GM19467 (cell line): ENCODE results near the gene AS3MT.
"Not testable (repeated sequence)": the region's sequence is repeated elsewhere in the genome, so short reads cannot be mapped to it uniquely, and the experiment has no call there.

Source experiments
- ATAC-seq: cut with Tn5 transposase; IDR thresholded peaks from one replicate; pipeline ENCODE4 v1.9.1; 2021; ENCODE audit warnings: mild to moderate bottlenecking, moderate library complexity; ENCODE audit not compliant: unreplicated experiment

AS3MT gene

GRCh38 chr10:102855731-102856436 is 13.4 kb upstream of the AS3MT start:
- ATAC-seq = not testable (repeated sequence)

DNA sequence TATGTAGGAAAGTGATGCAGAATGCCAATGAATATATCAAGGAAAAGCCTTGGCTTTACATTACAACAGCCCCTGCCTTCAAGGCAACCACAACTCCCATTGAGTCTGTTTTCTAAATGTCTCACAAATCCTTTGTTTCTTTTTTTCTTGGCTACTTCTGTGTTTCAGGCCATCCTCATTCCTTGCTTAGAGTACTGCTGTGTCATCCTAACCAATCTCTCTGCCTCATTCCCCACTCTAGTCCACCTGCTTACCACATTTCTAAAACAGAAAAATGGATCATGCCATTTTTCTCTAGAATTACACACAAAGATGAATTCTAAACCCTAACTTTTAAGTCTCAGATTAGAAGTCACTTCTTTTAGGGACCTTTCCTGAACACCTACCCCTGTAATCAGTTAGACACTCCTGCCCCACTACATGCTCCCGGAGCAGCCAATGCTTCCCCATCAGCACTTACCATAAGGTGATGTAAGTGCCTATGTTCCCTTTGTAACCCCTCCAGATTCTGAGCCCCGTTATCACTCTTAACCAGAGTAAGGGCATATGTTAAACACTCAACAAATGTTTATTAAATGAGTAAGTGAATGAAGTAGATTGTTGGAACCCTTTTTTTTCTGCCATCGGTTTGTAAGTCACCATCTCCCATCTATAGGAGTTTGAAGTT is 12.4 kb upstream of the AS3MT start:
- no peak for ATAC-seq

DNA sequence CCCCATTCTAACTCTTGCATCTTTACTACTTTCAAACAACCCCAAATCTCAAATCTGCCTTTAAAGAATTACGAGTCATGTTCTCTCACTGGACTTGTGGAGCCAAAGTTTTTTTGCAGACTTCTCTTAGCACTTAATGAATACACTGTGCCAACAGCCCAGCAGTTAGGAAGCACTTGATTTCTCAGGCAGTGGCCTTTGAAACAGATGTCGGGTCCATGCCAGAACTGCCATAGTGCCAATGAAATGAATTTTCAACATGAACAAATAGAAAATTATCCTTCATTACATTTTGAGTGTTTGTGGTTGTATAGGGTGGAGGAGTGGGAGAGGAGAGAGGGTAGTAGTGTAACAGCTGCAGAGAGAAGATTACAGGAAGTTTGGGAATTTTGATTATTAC is 9.4 kb upstream of the AS3MT start:
- no peak for ATAC-seq

DNA sequence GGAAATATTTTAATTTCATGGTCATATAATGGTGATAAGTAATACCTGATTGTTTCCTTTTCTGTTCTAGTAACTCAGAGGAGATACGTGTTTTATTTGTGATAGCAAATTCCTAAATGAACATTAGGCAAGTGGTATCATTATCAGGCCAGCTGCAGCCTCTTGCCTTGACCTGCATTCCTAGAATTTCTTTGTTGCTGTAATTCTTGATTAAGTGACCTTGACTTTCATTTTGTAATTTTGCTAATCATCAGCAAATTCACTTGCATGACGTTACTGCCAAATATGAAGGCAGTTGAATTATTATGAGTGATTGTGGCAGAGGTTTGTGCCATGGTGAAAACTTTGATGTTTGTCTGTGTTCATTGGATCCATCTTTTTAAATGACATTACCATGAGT is 5.6 kb upstream of the AS3MT start:
- ATAC-seq = no peak

DNA sequence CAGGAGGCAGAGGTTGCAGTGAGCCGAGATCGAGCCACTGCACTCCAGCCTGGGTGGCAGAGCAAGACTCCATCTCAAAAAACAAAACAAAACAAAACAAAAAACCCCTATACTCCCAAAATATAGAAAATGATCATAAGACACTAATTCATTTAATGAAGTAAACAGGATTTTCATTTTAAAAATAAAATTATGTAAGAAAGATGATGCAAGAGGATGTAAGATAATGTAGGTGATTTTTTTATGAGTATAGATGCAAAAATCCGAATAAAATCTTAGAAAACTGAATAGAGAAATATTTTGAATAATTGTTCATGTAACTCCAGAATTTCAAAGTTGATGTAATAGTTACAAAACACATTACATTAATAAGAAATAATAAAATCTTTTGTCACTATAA is 3.6 kb upstream of the AS3MT start:
- no peak for ATAC-seq

GRCh38 chr10:102868911-102869257 is 386 bp upstream of the AS3MT start:
- ATAC-seq = no peak

DNA sequence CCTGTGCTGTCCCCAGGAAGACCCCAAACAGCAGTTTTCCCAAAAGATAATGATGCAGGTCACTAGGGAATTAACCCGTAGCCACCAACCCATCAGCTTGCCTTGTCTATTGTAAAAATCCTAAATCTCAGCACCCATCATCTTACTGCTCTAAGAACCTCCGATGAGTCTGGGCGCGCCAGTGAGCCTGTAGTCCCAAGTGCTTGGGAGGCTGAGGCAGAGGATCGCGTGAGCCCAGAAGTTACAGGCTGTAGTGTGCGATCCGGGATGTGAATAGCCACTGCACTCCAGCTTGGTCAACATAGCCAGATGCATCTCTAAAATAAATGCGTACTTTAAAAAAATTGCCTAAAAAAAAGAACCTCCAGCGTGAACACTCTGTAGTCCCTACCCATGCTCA is 951 bp downstream of the AS3MT start:
- ATAC-seq = no peak

GRCh38 chr10:102872163-102872562 is 2.9 kb downstream of the AS3MT start:
- ATAC-seq = no peak

GRCh38 chr10:102876747-102877153 is 7.5 kb downstream of the AS3MT start:
- no peak for ATAC-seq

DNA sequence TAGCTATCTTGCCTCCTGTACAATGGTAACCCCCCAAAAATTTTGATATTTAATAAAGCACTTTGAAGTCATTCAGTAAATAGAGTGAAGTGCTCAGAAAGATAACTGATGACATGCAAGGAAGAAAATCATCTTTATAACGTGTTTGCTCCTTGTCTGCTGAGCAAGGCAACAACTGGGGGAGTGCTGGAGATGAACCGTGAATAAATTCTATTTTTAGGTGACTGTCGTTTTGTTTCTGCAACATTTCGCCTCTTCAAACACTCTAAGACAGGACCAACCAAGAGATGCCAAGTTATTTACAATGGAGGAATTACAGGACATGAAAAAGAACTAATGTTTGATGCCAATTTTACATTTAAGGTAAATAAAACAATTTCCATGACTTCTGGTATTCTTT is 9.4 kb downstream of the AS3MT start:
- ATAC-seq = no peak

GRCh38 chr10:102880256-102880655 is 11.0 kb downstream of the AS3MT start:
- no peak for ATAC-seq

- no peak for ATAC-seq
Observed at GRCh38 chr10:102888048-102888447, 18.8 kb downstream of the AS3MT start.

GRCh38 chr10:102894466-102895213 is 25.4 kb downstream of the AS3MT start:
- ATAC-seq = no peak

DNA sequence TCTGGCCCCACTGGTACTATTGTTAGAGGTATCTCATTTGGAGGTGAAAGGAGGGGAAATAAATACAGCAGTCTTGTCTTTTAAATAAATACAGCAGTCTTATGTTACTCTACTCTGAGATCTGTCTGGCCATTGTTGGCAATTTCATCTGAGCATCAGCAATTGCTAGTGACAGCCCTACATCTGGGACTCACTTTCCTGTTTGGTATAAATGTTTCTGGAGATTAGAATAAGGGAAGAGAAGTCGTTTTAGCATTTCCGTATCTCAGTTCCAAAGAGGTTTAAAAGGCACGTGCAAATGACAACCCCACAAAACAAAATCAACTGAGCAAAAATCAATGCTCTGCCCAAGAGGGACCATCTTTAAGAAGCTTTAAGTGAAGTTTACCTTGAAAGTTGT is 30.7 kb downstream of the AS3MT start:
- no peak for ATAC-seq

GRCh38 chr10:102904346-102904745 is 35.1 kb downstream of the AS3MT start:
- no peak for ATAC-seq

- no peak for ATAC-seq
Observed at GRCh38 chr10:102906507-102906906, 37.2 kb downstream of the AS3MT start.

DNA sequence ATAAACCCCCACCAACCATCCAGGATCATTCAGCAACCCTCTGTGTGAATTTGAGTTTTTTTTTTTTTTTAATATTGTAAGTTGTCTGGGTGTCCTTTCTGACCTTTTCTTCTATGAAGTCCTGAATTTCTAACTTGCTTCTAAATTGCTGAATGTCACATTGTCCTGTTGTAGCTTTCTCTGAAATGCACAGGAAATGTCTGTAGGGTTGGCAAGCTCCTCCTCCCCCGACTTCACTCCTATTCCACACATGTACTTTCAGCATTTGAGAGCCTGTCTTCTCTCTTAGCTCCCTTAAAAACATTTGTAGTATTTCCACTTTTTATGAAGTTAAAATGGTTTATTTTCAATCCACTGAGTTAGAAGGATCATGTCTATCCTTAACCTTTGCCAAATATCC is 45.5 kb downstream of the AS3MT start:
- no peak for ATAC-seq

GRCh38 chr10:102916173-102916572 is 46.9 kb downstream of the AS3MT start:
- ATAC-seq = no peak

GRCh38 chr10:102917314-102917961 is 48.2 kb downstream of the AS3MT start:
- peak; percentile 30 for ATAC-seq

DNA sequence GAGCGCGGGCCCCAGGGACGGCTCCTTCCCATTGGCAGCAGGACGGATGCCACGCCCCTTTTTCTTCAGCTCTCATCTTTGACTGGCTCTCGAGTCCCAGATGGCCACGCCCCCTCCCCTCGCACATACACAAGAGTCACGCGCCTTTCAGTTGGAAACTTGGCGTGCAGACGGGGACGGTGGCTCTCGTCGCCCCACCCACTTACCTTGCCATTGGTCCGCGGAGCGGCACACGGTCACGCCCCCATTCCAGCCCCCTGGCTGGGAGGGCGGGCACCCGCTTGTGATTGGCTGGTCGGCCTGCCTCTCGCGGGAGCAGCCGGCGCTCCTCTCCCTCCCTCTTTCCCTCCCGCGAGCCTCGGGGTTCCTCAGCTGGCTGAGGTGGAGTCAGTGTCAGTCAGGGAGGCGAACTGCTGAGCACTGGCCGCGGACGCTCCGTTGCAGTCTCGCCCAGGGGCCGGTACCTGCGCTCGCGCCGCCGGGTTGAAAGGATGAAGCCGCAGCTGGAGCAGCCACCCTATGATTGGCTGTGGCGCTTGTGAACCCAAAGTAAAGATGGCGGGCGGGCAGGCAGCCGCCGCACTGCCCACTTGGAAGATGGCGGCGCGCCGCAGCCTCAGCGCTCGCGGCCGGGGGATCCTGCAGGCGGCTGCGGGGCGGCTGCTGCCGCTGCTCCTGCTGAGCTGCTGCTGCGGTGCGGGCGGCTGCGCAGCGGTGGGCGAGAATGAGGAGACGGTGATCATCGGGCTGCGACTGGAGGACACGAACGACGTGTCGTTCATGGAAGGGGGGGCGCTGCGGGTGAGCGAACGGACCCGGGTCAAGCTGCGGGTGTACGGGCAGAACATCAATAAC is 48.9 kb downstream of the AS3MT start, which contains the start of gene CNNM2:
CNNM2 (plus strand) TSS at position 333 of the 855 bp plus-strand sequence; CDS start at position 520, 187 bp downstream.
- ATAC-seq = peak; percentile 81
